Measurements from ENCODE around the gene SYNPR.
A peak's percentile ranks its signal among the peaks of the same experiment; 100 is the strongest.

The SYNPR gene

GRCh38 chr3:63304421-63304820, 26.3 kb downstream of the SYNPR start:
- no peak for DNase-seq (ENCODE audit: low read depth)

- DNase-seq (ENCODE audit: low read depth) = no peak
Observed at GRCh38 chr3:63308072-63308471, 30.0 kb downstream of the SYNPR start.

- no peak for DNase-seq (ENCODE audit: low read depth)
Observed at GRCh38 chr3:63309768-63310167, 31.7 kb downstream of the SYNPR start.

- no peak for DNase-seq (ENCODE audit: low read depth)
Observed at GRCh38 chr3:63323766-63324165, 45.7 kb downstream of the SYNPR start.

- no peak for DNase-seq (ENCODE audit: low read depth)
Observed at GRCh38 chr3:63324621-63325020, 46.5 kb downstream of the SYNPR start.

GRCh38 chr3:63325386-63325785, 47.3 kb downstream of the SYNPR start:
- DNase-seq (ENCODE audit: low read depth) = no peak

- DNase-seq (ENCODE audit: low read depth) = no peak
Observed at GRCh38 chr3:63328365-63328764, 50.3 kb downstream of the SYNPR start.

- no peak for DNase-seq (ENCODE audit: low read depth)
Observed at GRCh38 chr3:63331520-63331919, 53.4 kb downstream of the SYNPR start.

GRCh38 chr3:63333815-63334214, 55.7 kb downstream of the SYNPR start:
- no peak for DNase-seq (ENCODE audit: low read depth)

GRCh38 chr3:63338351-63338750, 60.2 kb downstream of the SYNPR start:
- no peak for DNase-seq (ENCODE audit: low read depth)

- DNase-seq (ENCODE audit: low read depth) = peak; percentile 4
Observed at GRCh38 chr3:63343674-63344073, 65.6 kb downstream of the SYNPR start.

- no peak for DNase-seq (ENCODE audit: low read depth)
Observed at GRCh38 chr3:63344661-63345060, 66.6 kb downstream of the SYNPR start.

GRCh38 chr3:63349583-63350573, 71.8 kb downstream of the SYNPR start:
- no peak for DNase-seq (ENCODE audit: low read depth)

GRCh38 chr3:63351159-63352007, 73.3 kb downstream of the SYNPR start:
- no peak for DNase-seq (ENCODE audit: low read depth)

- DNase-seq (ENCODE audit: low read depth) = no peak
Observed at GRCh38 chr3:63352008-63352279, 73.8 kb downstream of the SYNPR start.

GRCh38 chr3:63353383-63353782, 75.3 kb downstream of the SYNPR start:
- no peak for DNase-seq (ENCODE audit: low read depth)

- no peak for DNase-seq (ENCODE audit: low read depth)
Observed at GRCh38 chr3:63354160-63354559, 76.1 kb downstream of the SYNPR start.

GRCh38 chr3:63355809-63356208, 77.7 kb downstream of the SYNPR start:
- DNase-seq (ENCODE audit: low read depth) = no peak

- no peak for DNase-seq (ENCODE audit: low read depth)
Observed at GRCh38 chr3:63364495-63364894, 86.4 kb downstream of the SYNPR start.

GRCh38 chr3:63364910-63365309, 86.8 kb downstream of the SYNPR start:
- no peak for DNase-seq (ENCODE audit: low read depth)

GRCh38 chr3:63365671-63366070, 87.6 kb downstream of the SYNPR start:
- no peak for DNase-seq (ENCODE audit: low read depth)

- no peak for DNase-seq (ENCODE audit: low read depth)
Observed at GRCh38 chr3:63370094-63370493, 92.0 kb downstream of the SYNPR start.

- no peak for DNase-seq (ENCODE audit: low read depth)
Observed at GRCh38 chr3:63383040-63383439, 104.9 kb downstream of the SYNPR start.
